Measurements from ENCODE around the gene AAGAB.

Gene AAGAB

GRCh38 chr15:67164401-67164791 is 90.1 kb downstream of the AAGAB start:
- Mint-ChIP-seq H3K27ac (no peak overlapping the region), H3K9me3 (peaks cover 3% of the 10 kb centered on the region), H3K4me3 (no peak overlapping the region), H3K4me1 (peaks cover 89% of the 10 kb centered on the region), H3K27me3 (ENCODE audit: low read depth, poor library complexity) (peaks cover 7% of the 10 kb centered on the region), H3K36me3 (ENCODE audit: low read depth) (peaks cover 36% of the 10 kb centered on the region)
- no peak for DNase-seq
- no peak for TF ChIP-seq CTCF (IDR thresholded peaks at IDR 0.05)

- DNase-seq = no peak
- H3K9me3 Mint-ChIP-seq = peaks cover 3% of the 10 kb centered on the region
- H3K4me3 Mint-ChIP-seq = no peak overlapping the region
- peaks cover 31% of the 10 kb centered on the region for H3K36me3 Mint-ChIP-seq (ENCODE audit: low read depth)
- no peak overlapping the region for H3K27ac Mint-ChIP-seq
- TF ChIP-seq CTCF (IDR thresholded peaks at IDR 0.05) = no peak
- peaks cover 81% of the 10 kb centered on the region for H3K4me1 Mint-ChIP-seq
- H3K27me3 Mint-ChIP-seq (ENCODE audit: low read depth, poor library complexity) = peaks cover 7% of the 10 kb centered on the region
Observed at GRCh38 chr15:67163180-67163579, 91.3 kb downstream of the AAGAB start.

- H3K4me3 Mint-ChIP-seq = no peak overlapping the region
- no peak for TF ChIP-seq CTCF (IDR thresholded peaks at IDR 0.05)
Observed at GRCh38 chr15:67161881-67162280, 92.6 kb downstream of the AAGAB start.

GRCh38 chr15:67161412-67161811 is 93.0 kb downstream of the AAGAB start:
- Mint-ChIP-seq H3K4me3 (no peak overlapping the region), H3K27ac (peak overlapping the region; percentile 74), H3K27me3 (ENCODE audit: low read depth, poor library complexity) (peaks cover 7% of the 10 kb centered on the region), H3K9me3 (peaks cover 3% of the 10 kb centered on the region), H3K4me1 (peaks cover 72% of the 10 kb centered on the region), H3K36me3 (ENCODE audit: low read depth) (peaks cover 30% of the 10 kb centered on the region)
- no peak for DNase-seq
- no peak for TF ChIP-seq CTCF (IDR thresholded peaks at IDR 0.05)

More at GRCh38 chr15:67161881-67162280, 92.6 kb downstream of the AAGAB start:
- H3K27me3 Mint-ChIP-seq (ENCODE audit: low read depth, poor library complexity) = peaks cover 7% of the 10 kb centered on the region
- H3K36me3 Mint-ChIP-seq (ENCODE audit: low read depth) = peaks cover 31% of the 10 kb centered on the region
- H3K9me3 Mint-ChIP-seq = peaks cover 3% of the 10 kb centered on the region
- peak overlapping the region; percentile 74 for H3K27ac Mint-ChIP-seq
- H3K4me1 Mint-ChIP-seq = peaks cover 77% of the 10 kb centered on the region
- no peak for DNase-seq

GRCh38 chr15:67158367-67158766 is 96.1 kb downstream of the AAGAB start:
- H3K9me3 Mint-ChIP-seq = peaks cover 8% of the 10 kb centered on the region
- no peak for DNase-seq
- no peak for TF ChIP-seq CTCF (IDR thresholded peaks at IDR 0.05)
- H3K4me3 Mint-ChIP-seq = no peak overlapping the region
- peaks cover 3% of the 10 kb centered on the region for H3K27me3 Mint-ChIP-seq (ENCODE audit: low read depth, poor library complexity)
- peak overlapping the region; percentile 94 for H3K27ac Mint-ChIP-seq
- peaks cover 43% of the 10 kb centered on the region for H3K4me1 Mint-ChIP-seq
- peaks cover 40% of the 10 kb centered on the region for H3K36me3 Mint-ChIP-seq (ENCODE audit: low read depth)

GRCh38 chr15:67157521-67158252 is 96.8 kb downstream of the AAGAB start:
- Mint-ChIP-seq H3K4me1 (peaks cover 42% of the 10 kb centered on the region), H3K9me3 (peaks cover 8% of the 10 kb centered on the region), H3K36me3 (ENCODE audit: low read depth) (peaks cover 40% of the 10 kb centered on the region), H3K27ac (peak overlapping the region; percentile 94), H3K4me3 (no peak overlapping the region), H3K27me3 (ENCODE audit: low read depth, poor library complexity) (no peaks in the 10 kb centered on the region)
- no peak for DNase-seq
- no peak for TF ChIP-seq CTCF (IDR thresholded peaks at IDR 0.05)
